ENCODE data around the gene HRAS.

GRCh38 chr11:534396-535209, 773 bp downstream of the HRAS start:
- no peak for TF ChIP-seq RAD21 (IDR thresholded peaks at IDR 0.05 in 1 of 2, conservative IDR thresholded peaks at IDR 0.05 in 1 of 2; ENCODE audit: low read depth in 2 of 2, low read length in 2 of 2)
- no peak for TF ChIP-seq CHD2 (IDR thresholded peaks at IDR 0.05; ENCODE audit: low read length)
- no peak for TF ChIP-seq POLR2AphosphoS5 (IDR thresholded peaks at IDR 0.05; ENCODE audit: low read depth, low read length)
- TF ChIP-seq EP300 (IDR thresholded peaks at IDR 0.05; ENCODE audit: borderline replicate concordance in 1 of 2, low read depth in 2 of 2, low read length in 2 of 2), result no peak

Data from H1 (cell line).